IMR-90 (cell line): ENCODE measurements around the gene RPTOR. TPM values are rescaled to one million over a fixed set of nuclear protein-coding genes. Genes with fewer than 3 reads are reported as not detected.

Experiments
- ATAC-seq: fragments of 200-7000 bp; cut with Tn5 transposase; 2 replicates; pipeline ENCODE4 v1.9.1; 2020; ENCODE audit warnings: low read depth, mild to moderate bottlenecking, moderate library complexity
- BruUV-seq: library from RNA; stranded (reverse); fragments of 400-500 nt; replicated peaks from 2 replicates; lab custom pipeline; 2021; lab: Mats Ljungman, UMichigan
- CTCF ChIA-PET: fragments of 300-600 bp; formaldehyde crosslinking; extraction: SDS; loops from one replicate; lab custom pipeline; 2021; ENCODE audit warnings: antibody characterized with exemption; lab: Yijun Ruan, JAX
- POLR2A ChIA-PET: fragments of 300-600 bp; sonication (Branson Sonifier 250); formaldehyde crosslinking; loops from one replicate; lab custom pipeline; 2022; ENCODE audit warnings: antibody characterized with exemption; ENCODE audit not compliant: unreplicated experiment; lab: Charles Lee
- DNase-seq: peaks from one replicate; pipeline ENCODE4 v3.0.0; 2013
- H2AFZ ChIP-seq: replicated peaks from 2 replicates; pipeline ENCODE3; 2013; ENCODE audit warnings: low read length, mild to moderate bottlenecking; ENCODE audit not compliant: poor library complexity
- H2AK5ac ChIP-seq: 2 replicates; pipeline ENCODE4 v1.6.1; 2013; ENCODE audit warnings: low read depth, low read length, inconsistent platforms
- H2AK9ac ChIP-seq: replicated peaks from 2 replicates; pipeline ENCODE3; 2013; ENCODE audit warnings: mild to moderate bottlenecking, low read depth, low read length, moderate library complexity; ENCODE audit not compliant: poor library complexity
- H2BK120ac ChIP-seq: 2 replicates; pipeline ENCODE4 v1.6.1; 2013; ENCODE audit warnings: low read depth, low read length, inconsistent platforms
- H2BK15ac ChIP-seq: 3 replicates; pipeline ENCODE4 v1.6.1; 2013; ENCODE audit warnings: low read depth, low read length, inconsistent platforms
- H2BK20ac ChIP-seq: 2 replicates; pipeline ENCODE4 v1.6.1; 2013; ENCODE audit warnings: low read depth, mild to moderate bottlenecking, inconsistent platforms, low read length, moderate library complexity
- H2BK5ac ChIP-seq: 2 replicates; pipeline ENCODE4 v1.6.1; 2013; ENCODE audit warnings: mild to moderate bottlenecking, low read depth, low read length, inconsistent platforms; ENCODE audit not compliant: poor library complexity, severe bottlenecking
- H3K14ac ChIP-seq: replicated peaks from 2 replicates; pipeline ENCODE4 v1.6.1; 2013; ENCODE audit warnings: low read depth, low read length, inconsistent platforms
- H3K18ac ChIP-seq: 2 replicates; pipeline ENCODE4 v1.6.1; 2013; ENCODE audit warnings: low read depth, low read length, control low read depth
- H3K23ac ChIP-seq: 2 replicates; pipeline ENCODE4 v1.6.1; 2013; ENCODE audit warnings: low read depth, low read length, inconsistent platforms
- H3K27ac ChIP-seq: 2 replicates; pipeline ENCODE4 v1.5.1; 2013; ENCODE audit warnings: mild to moderate bottlenecking, control low read depth, low read length; ENCODE audit not compliant: insufficient read depth
- H3K27me3 ChIP-seq: 2 replicates; pipeline ENCODE4 v1.6.1; 2013; ENCODE audit warnings: low read length; ENCODE audit not compliant: control insufficient read depth, insufficient read depth
- H3K36me3 ChIP-seq: 2 replicates; pipeline ENCODE4 v1.6.1; 2013; ENCODE audit warnings: low read length, mixed read lengths; ENCODE audit not compliant: control insufficient read depth, insufficient read depth
- H3K4ac ChIP-seq: 2 replicates; pipeline ENCODE4 v1.6.1; 2013; ENCODE audit warnings: low read depth, low read length, inconsistent platforms
- H3K4me1 ChIP-seq: 2 replicates; pipeline ENCODE4 v1.6.1; 2013; ENCODE audit warnings: low read length, mixed read lengths; ENCODE audit not compliant: control insufficient read depth, insufficient read depth
- H3K4me2 ChIP-seq: 2 replicates; pipeline ENCODE4 v1.6.1; 2013; ENCODE audit warnings: low read depth, mild to moderate bottlenecking, control low read depth, low read length, moderate library complexity
- H3K4me3 ChIP-seq: 2 replicates; pipeline ENCODE4 v1.5.1; 2013; ENCODE audit warnings: low read depth, mild to moderate bottlenecking, control low read depth, low read length, moderate library complexity; ENCODE audit not compliant: insufficient read depth
- H3K56ac ChIP-seq: 2 replicates; pipeline ENCODE4 v1.6.1; 2013; ENCODE audit warnings: low read length, inconsistent platforms; ENCODE audit not compliant: insufficient read depth; ENCODE audit errors: extremely low read depth
- H3K79me1 ChIP-seq, 2 experiments: 2 replicates each; pipeline ENCODE4 v1.6.1; 2013; ENCODE audit warnings: low read length in 2 of 2, inconsistent platforms in 1 of 2, low read depth in 1 of 2
- H3K9ac ChIP-seq: 2 replicates; pipeline ENCODE4 v1.6.1; 2013; ENCODE audit warnings: low read depth, low read length, control low read depth
- H3K9me1 ChIP-seq: 2 replicates; pipeline ENCODE4 v1.6.1; 2013; ENCODE audit warnings: low read length, inconsistent platforms; ENCODE audit not compliant: insufficient read depth
- H3K9me3 ChIP-seq: 2 replicates; pipeline ENCODE4 v1.6.1; 2013; ENCODE audit warnings: low read length; ENCODE audit not compliant: control insufficient read depth, insufficient read depth
- H4K20me1 ChIP-seq: 2 replicates; pipeline ENCODE4 v1.6.1; 2013; ENCODE audit warnings: low read length, inconsistent platforms; ENCODE audit not compliant: insufficient read depth
- H4K5ac ChIP-seq: 2 replicates; pipeline ENCODE4 v1.6.1; 2013; ENCODE audit warnings: mild to moderate bottlenecking, low read depth, low read length, control low read depth
- H4K8ac ChIP-seq, 2 experiments: 2 replicates each; pipeline ENCODE4 v1.6.1; 2013; ENCODE audit warnings: low read depth in 2 of 2, low read length in 2 of 2, control low read depth in 1 of 2, inconsistent platforms in 1 of 2
- H4K91ac ChIP-seq: 2 replicates; pipeline ENCODE4 v1.6.1; 2013; ENCODE audit warnings: low read depth, low read length, inconsistent platforms; ENCODE audit not compliant: insufficient read depth
- CHD1 ChIP-seq: IDR thresholded peaks from 2 replicates; pipeline ENCODE4 v1.6.1; 2012; ENCODE audit warnings: low read depth, low read length, improper control_type of control experiment
- FOS ChIP-seq: fragments of 150-350 bp; IDR thresholded peaks from 2 replicates; pipeline ENCODE4 v1.6.1; 2016; ENCODE audit warnings: low read depth, low read length
- MAFK ChIP-seq: IDR thresholded peaks from 2 replicates; pipeline ENCODE4 v1.6.1; 2012; ENCODE audit warnings: low read depth, low read length, improper control_type of control experiment
- MAZ ChIP-seq: IDR thresholded peaks from 2 replicates; pipeline ENCODE4 v1.6.1; 2012; ENCODE audit warnings: low read depth, mild to moderate bottlenecking, low read length, improper control_type of control experiment, moderate library complexity, borderline replicate concordance
- MXI1 ChIP-seq: IDR thresholded peaks from 2 replicates; pipeline ENCODE4 v1.6.1; 2012; ENCODE audit warnings: low read depth, mild to moderate bottlenecking, low read length, moderate library complexity, borderline replicate concordance
- NFE2L2 ChIP-seq: fragments of 150-350 bp; IDR thresholded peaks from 2 replicates; pipeline ENCODE4 v1.6.1; 2016; ENCODE audit warnings: low read depth, mild to moderate bottlenecking, low read length
- POLR2A ChIP-seq: IDR thresholded peaks from 2 replicates; pipeline ENCODE4 v1.6.1; 2012; ENCODE audit warnings: mild to moderate bottlenecking, low read depth, low read length
- WGBS, 2 experiments: methylation state at CpG; one replicate each; pipeline versions ENCODE4 v1.1.5 to v1.1.7; 2013; ENCODE audit warnings: missing lambda C conversion rate in 2 of 2; ENCODE audit not compliant: insufficient read length in 1 of 2; ENCODE audit errors: extremely low coverage in 2 of 2; 5-methylcytosine and 5-hydroxymethylcytosine counted together
- dilution Hi-C: fragments of 300-500 bp; cut with HindIII; formaldehyde crosslinking; loops from one replicate; pipeline ENCODE4 v1.14.3; 2018; ENCODE audit warnings: low sequenced_read_pairs; ENCODE audit not compliant: unreplicated experiment
- in situ Hi-C: fragments of 300-500 bp; cut with MboI; formaldehyde crosslinking; loops from 3 replicates; pipeline ENCODE4 v1.14.3; 2019; ENCODE audit warnings: low sequenced_read_pairs, inconsistent platforms, mixed read lengths
- intact Hi-C: fragments of 100-400 bp; cut with micrococcal nuclease; formaldehyde crosslinking; loops from 2 replicates; pipeline ENCODE4 v1.10.0; 2022
- polyA plus RNA-seq, 3 experiments: library from polyadenylated mRNA; depleted of rRNA; stranded (reverse); fragments of >200 nt; gene quantifications; 2 replicates each; pipeline ENCODE4 v1.2.3, GENCODE V29; 2012; ENCODE audit warnings: low replicate concordance in 1 of 3
- total RNA-seq: library from RNA; depleted of rRNA; stranded (reverse); fragments of >200 nt; gene quantifications from 2 replicates; pipeline ENCODE4 v1.2.3, GENCODE V29; 2012

RPTOR gene
- total and polyA plus RNA-seq, 2 of the 4 experiments (the other 2 are of a cell fraction) = 10.8 to 14.7 TPM

GRCh38 chr17:80566054-80566400, 21.4 kb downstream of the RPTOR start:
- H2AK5ac ChIP-seq = 0 out of 2 replicates have a peak overlapping the region, but pooled peaks have one; percentile 26
- no peaks in the 10 kb centered on the region for H3K9me3 ChIP-seq
- peaks cover 30 to 68% of the 10 kb centered on the region in 2 experiments for H3K79me1 ChIP-seq
- no peak overlapping the region for H3K18ac ChIP-seq
- no peak overlapping the region for H3K14ac ChIP-seq
- POLR2A ChIA-PET = no interaction called here
- H2BK20ac ChIP-seq = no peak overlapping the region
- H3K56ac ChIP-seq = no peak overlapping the region
- H2AFZ ChIP-seq = no peak overlapping the region
- H3K23ac ChIP-seq = no peak overlapping the region
- no peak overlapping the region for H2BK15ac ChIP-seq
- H2BK5ac ChIP-seq = no peak overlapping the region
- no peak overlapping the region for H3K27ac ChIP-seq
- H3K36me3 ChIP-seq = no peaks in the 10 kb centered on the region
- no peak overlapping the region for H2AK9ac ChIP-seq
- no peak overlapping the region for H4K8ac ChIP-seq
- no peak overlapping the region for H3K4ac ChIP-seq
- H4K91ac ChIP-seq = no peak overlapping the region
- H3K9me1 ChIP-seq = peaks cover 18% of the 10 kb centered on the region
- no peak overlapping the region for H3K4me3 ChIP-seq
- TF ChIP-seq POLR2A (no peak), MAZ (no peak), FOS (no peak), MAFK (no peak), NFE2L2 (no peak), CHD1 (no peak), MXI1 (no peak)
- 65% methylated on average over 2 of the region's 5 CpGs; no CpG with 5 or more reads in 1 of the 2 experiments for WGBS, 2 experiments
- H3K4me2 ChIP-seq = no peak overlapping the region
- no TSS peak for BruUV-seq
- DNase-seq (no peak), ATAC-seq (no peak)
- in situ Hi-C loops (no loop called here), intact Hi-C loops (no loop called here), dilution Hi-C loops (no loop called here)
- H3K9ac ChIP-seq = no peak overlapping the region
- no peak overlapping the region for H4K5ac ChIP-seq
- CTCF ChIA-PET = no interaction called here
- no peaks in the 10 kb centered on the region for H3K4me1 ChIP-seq
- H4K20me1 ChIP-seq = peaks cover 23% of the 10 kb centered on the region
- no peaks in the 10 kb centered on the region for H3K27me3 ChIP-seq
- no peak overlapping the region for H2BK120ac ChIP-seq
